ENCODE measurements around the gene TLE3.

- TF ChIP-seq POLR2A (IDR thresholded peaks at IDR 0.05; ENCODE audit: low read length) (no peak), GATA1 (IDR thresholded peaks at IDR 0.05; ENCODE audit: low read depth, low read length) (no peak)
Measured at GRCh38 chr15:70072479-70072878, 25.2 kb downstream of the TLE3 start.
